Activated naive CD4-positive, alpha-beta T cell (primary cell): Measurements from ENCODE around the gene GPC1.
A peak's percentile ranks its signal among the peaks of the same experiment; 100 is the strongest.
"Not testable (repeated sequence)": the region's sequence is repeated elsewhere in the genome, so short reads cannot be mapped to it uniquely, and the experiment has no call there.

Experiments
- DNase-seq, 4 experiments: peaks; one replicate each; lab custom pipeline; 2025; lab: John Stamatoyannopoulos, UW

GPC1 gene, protein sequence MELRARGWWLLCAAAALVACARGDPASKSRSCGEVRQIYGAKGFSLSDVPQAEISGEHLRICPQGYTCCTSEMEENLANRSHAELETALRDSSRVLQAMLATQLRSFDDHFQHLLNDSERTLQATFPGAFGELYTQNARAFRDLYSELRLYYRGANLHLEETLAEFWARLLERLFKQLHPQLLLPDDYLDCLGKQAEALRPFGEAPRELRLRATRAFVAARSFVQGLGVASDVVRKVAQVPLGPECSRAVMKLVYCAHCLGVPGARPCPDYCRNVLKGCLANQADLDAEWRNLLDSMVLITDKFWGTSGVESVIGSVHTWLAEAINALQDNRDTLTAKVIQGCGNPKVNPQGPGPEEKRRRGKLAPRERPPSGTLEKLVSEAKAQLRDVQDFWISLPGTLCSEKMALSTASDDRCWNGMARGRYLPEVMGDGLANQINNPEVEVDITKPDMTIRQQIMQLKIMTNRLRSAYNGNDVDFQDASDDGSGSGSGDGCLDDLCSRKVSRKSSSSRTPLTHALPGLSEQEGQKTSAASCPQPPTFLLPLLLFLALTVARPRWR

DNA sequence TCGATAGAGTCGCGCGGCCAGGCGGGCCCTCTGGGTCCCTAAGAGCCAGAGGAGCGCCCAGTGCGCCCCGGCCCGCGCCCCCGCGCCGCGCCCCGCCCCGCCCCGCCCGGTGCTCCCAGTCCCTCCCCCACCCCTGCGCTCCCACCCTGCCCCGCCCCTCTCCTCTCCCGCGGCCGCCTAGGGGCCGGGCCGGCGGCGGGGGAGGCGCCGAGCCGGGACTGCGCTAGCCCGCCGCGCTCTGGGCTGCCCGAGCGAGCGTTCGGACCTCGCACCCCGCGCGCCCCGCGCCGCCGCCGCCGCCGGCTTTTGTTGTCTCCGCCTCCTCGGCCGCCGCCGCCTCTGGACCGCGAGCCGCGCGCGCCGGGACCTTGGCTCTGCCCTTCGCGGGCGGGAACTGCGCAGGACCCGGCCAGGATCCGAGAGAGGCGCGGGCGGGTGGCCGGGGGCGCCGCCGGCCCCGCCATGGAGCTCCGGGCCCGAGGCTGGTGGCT lies at the start of gene GPC1:
Gene GPC1 (plus strand): TSS at position 207 of the 491 bp plus-strand sequence. CDS start 256 bp downstream, at position 463.
- peak in 1 of 4 experiments; percentile 62 for DNase-seq

DNA sequence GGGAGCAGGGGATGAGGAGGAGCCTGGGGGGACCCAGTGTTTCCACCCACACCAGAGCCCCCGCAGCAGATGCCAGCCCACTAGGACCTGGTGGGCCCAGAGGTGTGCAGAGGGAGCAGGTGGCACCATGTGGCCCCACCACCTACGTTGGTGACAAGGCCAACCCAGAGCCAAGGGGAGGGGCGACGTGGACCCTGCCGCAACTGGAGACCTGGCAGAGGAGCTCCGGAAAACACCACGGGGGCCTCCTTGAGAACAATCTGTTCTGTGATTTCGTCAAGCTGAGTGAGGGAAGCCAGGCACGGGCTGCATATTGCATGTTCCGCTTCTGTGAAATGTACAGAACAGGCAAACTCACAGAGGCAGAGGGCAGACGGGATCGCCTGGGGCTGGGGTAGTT lies 49.1 kb upstream of the GPC1 start:
- DNase-seq, result no peak

DNA sequence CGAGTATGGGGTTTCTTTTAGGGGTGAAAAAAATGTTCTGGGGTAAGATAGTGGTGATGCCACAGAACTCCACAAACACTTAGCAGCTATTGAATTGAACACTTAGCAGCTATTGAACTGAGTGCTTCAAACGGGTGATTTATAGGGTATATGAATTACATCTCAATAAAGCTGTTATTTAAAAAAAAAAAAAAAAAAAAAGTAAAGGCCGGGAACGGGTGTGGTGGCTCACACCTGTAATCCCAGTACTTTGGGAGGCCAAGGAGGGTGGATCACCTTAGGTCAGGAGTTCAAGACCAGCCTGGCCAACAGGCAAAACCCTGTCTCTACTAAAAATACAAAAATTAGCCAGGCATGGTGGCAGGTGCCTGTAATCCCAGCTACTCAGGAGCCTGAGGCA lies 48.7 kb upstream of the GPC1 start:
- not testable (repeated sequence) for DNase-seq

DNA sequence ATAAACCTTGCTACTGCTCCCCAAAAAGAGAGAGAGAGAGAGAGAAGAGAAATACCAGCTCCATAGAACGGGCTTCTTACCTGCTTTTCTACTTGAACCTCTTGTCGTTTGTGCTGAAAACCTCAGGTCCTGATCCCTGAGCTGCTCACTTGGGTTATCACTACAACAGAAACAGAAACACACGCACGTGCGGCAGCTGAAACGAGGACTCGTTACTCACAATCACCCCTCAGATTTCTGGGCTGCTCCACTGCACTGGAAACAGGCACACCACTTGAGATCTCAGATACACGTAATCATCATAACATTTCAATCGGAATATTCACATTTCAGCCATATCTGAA lies 48.2 kb upstream of the GPC1 start:
- no peak for DNase-seq

DNA sequence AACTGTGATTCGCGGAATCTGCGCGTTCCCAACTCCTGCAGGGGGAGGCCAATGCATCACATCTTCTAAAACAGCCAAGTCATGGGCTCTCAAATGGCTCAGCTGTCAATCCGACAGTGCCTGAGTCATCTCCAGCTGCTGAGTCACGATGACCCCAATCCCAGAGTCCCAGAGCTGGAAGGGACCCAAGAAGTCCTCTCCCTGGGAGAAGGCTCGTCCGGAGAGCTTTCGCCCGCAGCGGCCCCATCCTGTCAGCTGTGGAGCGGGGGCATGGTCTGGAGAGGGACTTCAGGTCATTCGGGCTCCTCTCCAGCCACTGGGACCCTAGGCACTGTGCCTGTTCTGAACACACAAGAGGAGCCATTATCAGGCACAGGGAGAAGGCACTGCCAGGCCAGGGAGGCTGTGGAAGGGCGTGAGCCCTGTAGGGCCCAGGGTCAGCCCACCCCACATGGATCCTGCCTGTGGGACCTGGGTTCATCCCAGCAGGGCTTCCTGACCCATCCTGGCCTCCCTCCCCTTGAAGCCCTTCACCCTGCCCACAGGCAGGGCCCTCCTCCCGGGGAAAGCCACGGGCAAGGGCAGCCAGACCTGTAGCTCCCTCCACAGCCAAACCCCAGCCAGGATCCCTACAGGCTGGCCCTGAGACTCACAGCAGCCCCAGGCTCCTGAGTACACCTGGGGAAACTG lies 47.6 kb upstream of the GPC1 start:
- no peak for DNase-seq

DNA sequence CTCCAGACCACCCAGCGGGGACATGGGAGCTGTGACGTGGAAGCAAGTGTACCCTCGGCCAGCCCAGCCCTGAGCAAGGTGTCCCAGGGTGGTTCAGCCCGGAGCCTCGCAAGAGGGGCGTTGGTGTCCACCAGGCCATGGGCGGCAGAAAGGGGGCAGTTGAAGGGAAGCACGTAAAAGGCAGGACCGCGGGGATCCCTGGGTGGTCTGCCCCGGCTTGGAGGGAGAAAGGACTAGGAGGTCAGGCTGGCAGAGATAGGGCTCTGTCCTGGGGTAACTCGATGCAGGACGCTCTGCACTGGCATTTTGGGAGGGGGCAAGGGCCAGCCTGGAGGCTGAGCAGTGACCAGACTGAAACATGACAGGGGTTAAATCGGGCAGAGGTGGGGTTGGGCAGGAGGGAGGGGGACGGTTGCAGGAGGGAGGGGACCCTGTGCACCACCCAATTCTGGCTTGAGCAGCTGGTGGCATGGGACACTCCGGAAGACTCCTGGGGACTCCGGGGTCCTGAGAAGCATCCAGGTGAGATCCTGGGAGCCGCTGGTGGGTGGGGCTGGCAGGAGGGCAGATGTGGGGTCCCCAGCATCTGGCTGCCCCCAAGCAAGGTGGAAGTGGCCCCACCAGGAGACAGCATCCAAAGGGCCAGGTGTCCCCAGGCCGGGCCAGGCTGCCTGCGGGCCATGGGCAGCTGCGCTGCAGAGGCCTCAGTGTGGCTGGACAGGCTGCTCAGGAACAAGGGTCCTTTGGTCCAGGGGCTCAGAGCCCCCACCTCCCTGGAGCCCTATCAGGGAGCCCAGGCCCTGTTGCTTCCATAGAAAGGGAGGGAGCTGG lies 46.8 kb upstream of the GPC1 start:
- DNase-seq, result no peak

DNA sequence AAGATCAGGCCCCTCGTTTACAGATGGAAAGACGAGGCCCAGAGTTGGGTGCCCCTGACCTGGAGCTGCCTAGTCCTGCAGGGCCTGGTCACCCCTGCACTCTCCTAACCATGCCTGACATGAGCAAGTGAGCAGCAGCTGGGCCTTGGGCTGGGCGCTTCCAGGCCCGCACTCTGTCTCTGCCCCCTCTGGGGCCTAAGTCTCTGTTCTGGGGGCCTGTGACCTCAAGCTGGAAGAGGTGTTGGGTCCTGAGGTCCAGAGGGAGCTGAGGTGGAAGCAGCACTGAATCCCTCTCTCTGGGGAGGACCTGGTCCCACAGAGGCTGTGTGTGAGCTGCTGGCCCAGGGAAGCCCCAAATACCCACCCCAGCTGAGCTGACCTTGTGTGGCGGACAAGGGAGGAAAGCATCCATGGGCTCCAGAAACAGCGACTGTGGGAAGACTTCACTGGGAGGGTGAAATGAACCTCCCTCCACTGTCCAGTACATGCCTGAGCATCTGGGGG lies 46.1 kb upstream of the GPC1 start:
- no peak for DNase-seq

DNA sequence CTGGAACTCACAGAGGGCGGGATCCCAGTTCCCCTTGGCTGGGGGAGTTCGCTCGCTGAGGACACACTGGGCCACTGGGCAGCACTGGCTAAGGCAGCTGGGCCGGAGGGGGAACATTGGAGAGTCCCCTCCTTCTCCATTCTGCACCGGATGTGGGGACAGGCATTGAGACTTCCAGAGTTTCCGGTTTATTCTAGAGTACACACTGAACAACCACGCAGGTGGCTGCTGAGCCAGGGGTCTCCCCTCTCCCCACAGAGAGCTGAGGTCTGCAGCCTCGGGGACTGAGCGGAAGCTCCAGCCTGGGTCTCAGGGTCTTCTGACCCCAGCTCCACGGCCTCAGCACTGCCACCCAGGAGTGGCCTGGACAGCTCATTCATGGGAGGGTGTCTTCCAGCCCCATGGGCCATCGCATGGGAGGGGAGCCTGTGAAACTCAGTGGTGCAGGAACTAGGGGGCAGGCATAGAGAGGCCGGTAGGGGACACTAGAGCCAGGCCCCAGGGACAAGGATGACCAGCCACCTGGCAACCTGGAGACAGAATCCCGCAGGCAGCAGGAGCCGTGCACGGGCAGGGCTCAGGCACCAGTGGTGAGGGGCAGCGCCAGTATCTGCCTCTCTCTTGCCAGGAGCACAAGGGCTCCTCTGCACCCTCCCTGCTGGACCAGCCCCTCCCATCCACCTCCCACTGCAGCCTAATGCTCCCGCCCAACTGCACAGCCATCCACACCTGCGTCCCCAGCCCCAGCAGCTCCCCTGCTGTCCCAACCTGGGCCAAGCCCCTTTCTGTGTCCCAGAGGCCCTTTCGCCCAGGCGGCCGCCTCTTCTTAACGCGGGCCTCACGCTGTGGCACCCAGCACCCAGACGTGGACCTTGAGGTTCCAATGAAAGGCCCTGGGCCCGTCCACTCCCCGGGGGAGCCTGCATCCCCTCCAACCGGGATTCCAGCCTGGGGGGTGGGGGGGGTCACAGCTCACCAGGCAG lies 45.1 kb upstream of the GPC1 start:
- DNase-seq, result no peak

DNA sequence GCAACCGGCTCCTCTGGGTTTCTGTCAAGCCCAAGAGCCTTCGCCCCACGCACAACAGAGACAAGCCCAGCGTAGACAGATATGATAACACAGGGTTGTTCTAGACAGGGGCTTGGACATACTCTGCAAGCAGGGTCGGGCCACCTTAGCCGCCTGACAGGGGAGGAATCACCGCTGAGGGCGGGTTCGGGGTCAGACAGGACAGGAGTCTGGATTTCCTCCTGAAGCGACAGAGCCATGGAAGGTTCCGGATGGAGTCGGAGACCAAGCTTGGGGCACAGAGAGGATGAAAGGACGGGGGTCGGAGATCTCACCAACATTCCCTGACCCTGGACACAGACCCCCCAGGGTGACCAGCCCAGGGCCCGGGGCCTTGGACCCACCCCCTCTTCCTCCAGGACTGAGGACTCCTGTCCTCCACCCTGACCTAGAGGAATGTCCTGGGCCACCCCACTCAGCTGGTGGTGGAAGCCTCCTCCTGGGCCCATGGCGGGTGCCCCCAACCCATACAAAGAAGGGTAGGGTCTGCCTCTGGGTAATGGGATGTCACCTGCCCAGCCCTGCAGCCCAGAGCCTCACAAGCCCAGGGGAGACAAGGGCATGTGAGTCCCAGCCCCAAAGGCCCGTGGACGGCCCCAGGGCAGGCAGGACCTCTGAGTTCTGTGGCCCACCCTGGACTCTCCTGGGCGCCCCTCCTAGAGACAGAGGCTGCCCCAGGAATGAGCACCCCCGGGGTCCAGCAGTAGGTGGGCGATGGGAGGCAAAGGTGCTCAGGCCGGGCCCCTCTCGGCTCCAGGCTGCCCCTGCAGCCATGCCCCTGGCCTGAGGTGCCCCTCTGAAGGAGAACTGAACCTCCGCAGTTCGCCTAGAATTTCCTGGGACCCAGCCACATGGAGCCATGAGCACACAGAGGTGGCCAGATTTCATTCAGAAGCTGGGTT lies 44.1 kb upstream of the GPC1 start:
- DNase-seq, result no peak

DNA sequence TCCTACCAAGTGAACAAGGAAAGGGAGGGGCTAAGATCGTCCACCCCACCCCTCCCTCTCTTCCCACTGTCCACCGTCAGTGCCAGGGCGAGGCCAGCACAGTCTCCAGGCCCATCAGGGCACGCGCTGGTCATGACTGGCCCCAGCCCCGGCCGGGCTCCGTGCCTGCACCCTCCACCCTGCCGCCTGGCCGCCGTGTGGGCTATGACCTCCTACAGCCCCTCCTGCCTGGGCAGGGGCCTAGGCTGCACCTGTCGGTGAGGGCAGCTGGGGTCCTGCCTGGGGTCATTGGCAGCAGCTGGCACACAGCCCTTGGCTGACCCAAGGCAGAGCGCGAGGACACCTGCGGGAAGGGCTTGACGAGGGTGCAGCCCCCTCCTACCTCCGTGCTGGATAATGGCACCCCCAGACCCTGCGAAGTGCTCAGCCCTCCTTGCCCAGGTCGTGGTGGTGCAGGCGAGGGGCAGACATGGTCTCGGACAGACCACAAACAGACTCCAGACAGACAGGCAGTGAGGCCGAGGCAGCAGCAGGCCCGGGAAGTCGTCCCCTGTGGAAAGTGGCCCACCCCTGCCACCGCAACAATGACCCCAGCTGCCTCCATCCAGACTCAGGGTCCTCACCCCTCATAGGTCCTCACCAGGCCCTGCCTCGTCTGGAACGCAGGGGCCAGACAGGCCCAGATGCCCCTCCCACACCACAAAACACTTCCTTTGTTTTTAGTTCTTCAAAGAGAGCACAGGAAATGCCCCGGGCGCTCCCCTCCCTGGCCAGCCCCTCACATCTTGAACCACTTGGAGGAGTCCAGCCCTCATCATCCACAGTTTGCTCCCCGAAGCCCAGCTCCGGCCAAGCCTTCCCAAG lies 43.1 kb upstream of the GPC1 start:
- DNase-seq, result no peak

DNA sequence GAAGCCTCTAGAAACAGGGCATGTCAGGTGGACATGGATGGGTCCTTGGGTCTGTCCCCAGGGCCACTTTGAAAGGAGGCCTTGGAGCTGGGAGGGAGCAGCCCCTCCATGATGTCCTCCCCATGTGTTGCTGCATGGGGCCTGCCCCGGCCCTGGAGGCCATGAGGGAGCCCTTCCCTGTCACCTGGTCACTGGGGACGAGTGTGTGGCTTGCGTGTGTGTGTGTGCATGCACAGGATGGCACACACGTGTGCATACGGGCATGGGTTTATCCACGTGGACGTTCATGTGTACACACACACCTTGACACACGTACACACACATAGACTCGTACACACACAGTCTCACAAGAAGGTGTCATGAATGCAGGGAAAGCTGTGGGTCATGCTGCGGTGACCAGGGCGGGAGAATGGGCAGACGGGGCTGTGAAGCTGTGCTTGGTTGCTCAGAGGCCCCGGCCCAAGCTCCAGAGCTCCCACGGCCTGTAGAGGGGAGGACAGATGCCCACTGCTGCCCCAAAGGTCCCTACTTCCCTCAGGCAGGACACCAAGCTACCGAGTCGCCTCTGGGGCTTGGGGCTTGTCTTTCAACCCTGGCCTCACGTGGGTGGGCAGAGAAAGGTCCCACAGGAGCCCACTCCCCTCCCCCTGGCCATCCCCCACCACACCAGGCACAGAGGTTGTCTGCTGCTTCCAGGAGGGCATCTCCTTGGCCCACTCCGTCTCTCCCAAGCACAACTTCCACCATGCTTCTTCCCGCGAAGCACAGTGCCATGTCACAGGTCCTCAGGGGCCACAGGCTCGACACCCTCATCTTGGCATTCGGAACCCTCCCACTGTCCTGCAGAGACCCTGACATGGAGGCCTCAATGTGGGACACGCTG lies 42.3 kb upstream of the GPC1 start:
- no peak for DNase-seq

DNA sequence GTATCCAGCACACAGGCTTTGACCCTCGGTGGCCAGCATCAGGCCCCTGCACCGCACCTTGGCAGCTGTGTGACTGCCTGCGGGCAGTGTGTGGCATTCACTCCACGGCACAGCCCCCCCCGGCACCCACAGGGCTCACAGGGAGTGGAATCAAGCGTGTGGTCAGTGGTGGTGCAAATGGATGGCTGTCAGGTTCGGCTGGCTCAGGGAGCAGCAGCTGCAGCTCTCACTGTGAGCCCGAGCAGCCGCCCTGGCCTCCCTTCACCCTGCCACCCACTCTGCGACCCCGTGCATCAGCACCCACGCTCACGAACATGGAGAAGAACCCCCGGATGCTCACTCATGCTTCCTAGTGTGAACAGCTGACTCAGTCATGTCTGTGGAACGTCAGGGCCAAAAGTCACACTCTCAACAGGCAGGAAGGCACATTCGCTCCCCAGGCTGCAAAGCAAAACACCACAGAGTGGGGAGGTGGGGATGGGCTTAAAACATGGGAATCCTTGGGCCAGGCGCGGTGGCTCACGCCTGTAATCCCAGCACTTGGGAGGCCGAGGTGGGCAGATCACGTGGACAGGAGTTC lies 41.5 kb upstream of the GPC1 start:
- no peak for DNase-seq

DNA sequence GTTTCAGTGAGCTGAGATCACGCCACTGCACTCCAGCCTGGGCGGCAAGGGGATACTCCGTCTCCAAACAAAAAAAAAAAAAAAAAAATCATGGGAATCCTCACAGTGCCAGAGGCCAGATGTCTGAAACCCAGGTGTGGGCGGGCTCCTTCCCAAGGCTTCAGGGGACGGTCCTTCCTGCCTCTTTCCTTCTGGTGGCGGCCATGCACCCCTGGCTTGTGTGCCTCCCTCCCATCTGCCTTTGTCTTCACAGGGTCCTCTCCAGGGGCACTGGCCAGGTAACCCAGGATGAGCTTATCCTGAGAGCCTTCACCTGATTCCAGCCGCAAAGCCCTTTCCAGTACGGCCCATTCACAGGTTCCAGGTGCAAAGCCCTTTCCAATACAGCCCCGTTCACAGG lies 40.9 kb upstream of the GPC1 start:
- no peak for DNase-seq

DNA sequence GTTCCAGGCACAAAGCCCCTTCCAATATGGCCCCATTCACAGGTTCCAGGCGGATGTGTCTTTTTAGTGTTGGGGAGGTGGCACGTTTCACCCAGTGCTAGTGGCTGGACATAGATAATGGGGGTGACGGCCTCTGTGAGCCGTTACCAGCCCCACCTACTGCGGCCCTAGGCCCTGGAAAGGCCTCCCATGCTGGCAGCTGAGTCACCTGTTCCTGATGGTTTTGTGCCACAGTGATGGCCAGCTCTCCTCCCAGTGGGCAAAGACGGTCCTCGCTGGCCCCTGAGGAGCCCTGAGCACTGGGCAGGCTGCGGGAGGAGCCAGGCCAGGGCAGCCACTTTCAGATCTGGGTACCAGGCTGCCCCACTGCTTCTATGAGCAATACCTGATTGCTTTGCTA lies 40.0 kb upstream of the GPC1 start:
- no peak for DNase-seq

DNA sequence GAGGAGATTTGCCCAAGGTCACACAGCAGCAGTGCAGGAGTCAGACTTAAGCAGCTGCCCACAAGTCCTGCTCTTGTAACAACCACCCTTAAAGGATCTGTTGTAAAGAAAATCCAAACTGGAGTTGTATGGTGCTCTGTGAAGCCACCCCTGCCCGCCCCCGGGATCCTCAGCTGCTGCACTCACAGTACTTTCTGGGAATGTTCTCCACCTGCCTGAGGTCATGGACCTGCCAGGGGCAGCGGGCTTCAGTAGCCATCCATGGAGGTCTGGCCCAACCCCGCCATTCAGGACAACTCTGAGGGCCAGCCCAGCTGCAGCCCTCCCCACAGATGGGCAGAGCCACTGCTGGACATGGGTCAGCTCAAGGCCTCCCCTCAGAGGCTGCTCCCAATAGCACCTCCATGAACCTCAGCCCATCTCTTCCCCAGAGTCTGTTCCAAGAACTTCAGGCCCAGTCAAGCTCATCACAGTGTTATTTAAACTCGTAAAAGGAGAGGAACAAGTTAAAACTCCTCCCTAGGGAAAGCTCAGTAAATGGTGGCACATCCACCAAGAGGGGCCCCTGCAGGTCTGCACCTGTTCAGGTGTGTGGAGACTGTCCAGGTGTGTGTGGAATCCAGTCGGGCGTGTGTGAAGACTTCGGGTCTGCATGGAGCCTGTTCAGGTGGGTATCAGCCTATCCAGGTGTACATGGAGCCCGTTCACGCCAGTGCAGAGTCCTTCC lies 39.4 kb upstream of the GPC1 start:
- DNase-seq, result no peak
